Activated naive CD4-positive, alpha-beta T cell treated with Interleukin-2 at 50 U/mL for 16 hours (primary cell): ENCODE measurements around the gene PAOX.

ENCODE experiments used
- DNase-seq: peaks from one replicate; pipeline ENCODE4 v3.0.0-alpha.2; 2020

PAOX gene

GRCh38 chr10:133440633-133441285, 61.7 kb downstream of the PAOX start:
- DNase-seq = no peak
